GM10266 (cell line): ENCODE results near the gene CUTA.
"Not testable (repeated sequence)": the region's sequence is repeated elsewhere in the genome, so short reads cannot be mapped to it uniquely, and the experiment has no call there.

Source experiments
- DNase-seq: peaks from one replicate; pipeline ENCODE4 v3.0.0; 2012; ENCODE audit errors: extremely low spot score
- CTCF ChIP-seq: IDR thresholded peaks from 2 replicates; pipeline ENCODE4 v1.5.1; 2012; ENCODE audit warnings: mild to moderate bottlenecking, low read depth; ENCODE audit not compliant: control insufficient read depth, insufficient read depth; ENCODE audit errors: missing control alignments

CUTA gene

DNA sequence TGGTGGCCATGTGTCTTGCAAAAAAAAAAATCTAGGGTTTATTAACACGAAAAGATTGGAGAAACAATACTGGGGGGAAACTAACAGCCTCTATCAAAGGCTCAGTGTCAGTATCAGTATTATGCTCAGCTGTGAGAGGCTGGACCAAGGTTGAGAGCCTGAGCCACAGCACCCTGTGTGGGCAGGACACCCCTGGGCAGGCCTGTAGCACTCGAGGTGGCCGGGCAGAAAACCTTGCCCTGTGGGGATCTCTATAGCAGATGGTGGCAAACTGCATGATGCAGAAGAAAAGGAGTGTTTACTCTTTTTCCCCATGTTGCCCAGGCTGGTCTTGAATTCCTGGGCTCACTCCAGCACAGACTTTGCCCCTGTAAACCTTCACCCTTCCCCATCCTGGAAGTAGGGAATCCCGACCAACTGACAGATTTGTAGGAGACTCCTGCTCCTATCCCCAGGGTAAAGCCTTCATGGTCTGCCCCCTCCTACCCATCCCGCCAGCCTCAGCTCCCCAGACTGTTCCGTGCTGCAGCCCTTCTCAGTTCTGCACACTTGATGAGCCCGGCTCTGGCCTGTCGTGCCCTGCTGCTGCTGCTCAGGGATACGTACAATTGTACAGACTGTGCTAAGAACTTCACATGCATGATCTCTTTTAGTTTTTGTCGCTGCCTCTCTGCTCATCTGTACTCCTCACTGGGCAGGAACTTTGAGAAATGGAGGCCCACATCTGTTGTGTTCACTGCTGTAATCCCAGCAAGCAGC, 34.3 kb downstream of the CUTA start:
- TF ChIP-seq CTCF: no peak
- no peak for DNase-seq

- no peak for TF ChIP-seq CTCF
- no peak for DNase-seq
These were observed 37.5 kb downstream of the CUTA start for GRCh38 chr6:33380272-33380981.

- not testable (repeated sequence) for DNase-seq
These were observed 38.7 kb downstream of the CUTA start for GRCh38 chr6:33379184-33379583.

DNA sequence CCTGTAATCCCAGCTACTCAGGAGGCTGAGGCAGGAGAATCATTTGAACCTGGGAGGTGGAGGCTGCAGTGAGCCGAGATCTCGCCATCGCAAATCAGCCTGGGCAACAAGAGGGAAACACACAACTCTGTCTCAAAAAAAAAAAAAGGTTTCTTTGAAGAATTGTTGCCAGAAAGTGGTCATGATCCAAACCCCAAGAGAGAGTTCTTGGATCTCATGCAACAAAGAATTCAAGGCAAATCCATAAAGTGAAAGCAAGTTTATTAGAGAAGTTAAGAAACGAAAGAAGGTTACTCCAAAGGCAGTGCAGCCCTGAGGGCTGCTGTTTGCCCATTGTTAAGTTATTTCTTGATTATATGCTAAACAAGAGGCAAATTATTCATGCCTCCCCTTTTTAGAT, 40.7 kb downstream of the CUTA start:
- no peak for TF ChIP-seq CTCF

GRCh38 chr6:33375143-33375671, 42.7 kb downstream of the CUTA start:
- TF ChIP-seq CTCF: no peak
- DNase-seq: no peak

More for the DNA sequence above, 40.7 kb downstream of the CUTA start:
- DNase-seq: no peak

GRCh38 chr6:33373960-33374910, 43.7 kb downstream of the CUTA start:
- DNase-seq: no peak

More at GRCh38 chr6:33373960-33374910, 43.7 kb downstream of the CUTA start:
- no peak for TF ChIP-seq CTCF
